ENCODE measurements around the gene COLEC12.

The COLEC12 gene

DNA sequence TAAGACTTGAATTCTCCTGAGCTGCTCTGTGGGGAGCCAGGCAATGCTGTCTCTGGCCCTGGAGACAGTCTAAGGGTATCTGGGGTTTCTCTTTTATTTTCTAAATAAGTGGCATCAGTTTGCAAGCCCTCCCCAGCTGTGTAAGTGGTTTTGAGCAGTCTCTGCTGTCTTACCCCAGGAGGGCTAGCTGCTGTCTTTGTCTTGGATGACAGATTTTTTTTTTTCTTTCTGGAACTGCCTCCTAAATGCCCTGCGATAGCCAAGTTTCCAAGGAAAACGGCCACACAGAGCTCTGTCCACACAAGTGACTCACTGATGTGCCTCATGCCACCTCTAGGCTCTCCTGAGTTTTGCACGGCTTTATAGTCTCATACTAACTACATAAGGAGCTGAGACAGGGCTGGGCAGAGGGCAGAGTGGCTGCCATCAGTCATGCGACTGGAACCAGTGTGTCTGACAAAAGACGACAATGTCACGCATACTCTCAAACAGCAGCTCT, 195.4 kb downstream of the COLEC12 start:
- no peak overlapping the region for H3K4ac ChIP-seq (ENCODE audit: low read depth in 1 of 2, low read length in 2 of 2)
- DNase-seq: no peak
- no peak overlapping the region for H2AK5ac ChIP-seq (ENCODE audit: low read length, severe bottlenecking)
- H3K4me3 ChIP-seq (ENCODE audit: insufficient read depth in 1 of 2, low read depth in 1 of 2, low read length in 2 of 2): no peak overlapping the region
- no peak overlapping the region for H3K18ac ChIP-seq (ENCODE audit: low read depth in 1 of 2, low read length in 2 of 2)
- H3K23ac ChIP-seq (ENCODE audit: low read length in 2 of 2): no peak overlapping the region
- peaks cover 9 to 15% of the 10 kb centered on the region in 2 experiments for H3K27me3 ChIP-seq (ENCODE audit: control insufficient read depth in 1 of 2, insufficient read depth in 1 of 2, low read length in 2 of 2)
- no peaks in the 10 kb centered on the region for H3K36me3 ChIP-seq (ENCODE audit: control insufficient read depth in 1 of 2, insufficient read depth in 2 of 2, low read depth in 1 of 2, low read length in 2 of 2)
- no peak overlapping the region for H3K9ac ChIP-seq (ENCODE audit: low read length)
- 77% methylated on average over 6 of the region's 6 CpGs for WGBS
- H3K4me2 ChIP-seq (ENCODE audit: low read length, poor library complexity, severe bottlenecking): no peak overlapping the region
- no peaks in the 10 kb centered on the region for H3K9me3 ChIP-seq (ENCODE audit: control insufficient read depth, low read length)
- H4K91ac ChIP-seq (ENCODE audit: low read length): no peak overlapping the region
- H2BK5ac ChIP-seq (ENCODE audit: low read depth, low read length, poor library complexity, severe bottlenecking): no peak overlapping the region
- H3K14ac ChIP-seq (ENCODE audit: low read length in 2 of 2): no peak overlapping the region
- no peak overlapping the region for H3K27ac ChIP-seq (ENCODE audit: low read length, poor library complexity, severe bottlenecking)
- no peak overlapping the region for H4K8ac ChIP-seq (ENCODE audit: low read length)
- no peak overlapping the region for H2BK15ac ChIP-seq (ENCODE audit: low read depth, poor library complexity, severe bottlenecking)
- H3K79me1 ChIP-seq (replicated peaks; ENCODE audit: low read length, poor library complexity, severe bottlenecking): no peaks in the 10 kb centered on the region
- H2AFZ ChIP-seq (ENCODE audit: low read depth, low read length): no peak overlapping the region
- peaks cover 1% of the 10 kb centered on the region for H3K4me1 ChIP-seq (ENCODE audit: control insufficient read depth, insufficient read depth, low read depth, low read length)
- H2BK12ac ChIP-seq (ENCODE audit: low read length in 2 of 2): no peak overlapping the region
- no peak overlapping the region for H2BK120ac ChIP-seq (ENCODE audit: low read depth, low read length)

GRCh38 chr18:303607-304006, 196.9 kb downstream of the COLEC12 start:
- Histone ChIP-seq H2BK5ac (ENCODE audit: low read depth, low read length, poor library complexity, severe bottlenecking) (no peak overlapping the region), H4K91ac (ENCODE audit: low read length) (no peak overlapping the region), H3K4me2 (ENCODE audit: low read length, poor library complexity, severe bottlenecking) (no peak overlapping the region), H2AK5ac (ENCODE audit: low read length, severe bottlenecking) (no peak overlapping the region), H3K9ac (ENCODE audit: low read length) (no peak overlapping the region), H3K23ac (ENCODE audit: low read length in 2 of 2) (no peak overlapping the region), H2AFZ (ENCODE audit: low read depth, low read length) (no peak overlapping the region), H3K27me3 (ENCODE audit: control insufficient read depth in 1 of 2, insufficient read depth in 1 of 2, low read length in 2 of 2) (peaks cover 9 to 15% of the 10 kb centered on the region in 2 experiments), H2BK12ac (ENCODE audit: low read length in 2 of 2) (no peak overlapping the region), H3K4ac (ENCODE audit: low read depth in 1 of 2, low read length in 2 of 2) (no peak overlapping the region), H3K4me3 (ENCODE audit: insufficient read depth in 1 of 2, low read depth in 1 of 2, low read length in 2 of 2) (no peak overlapping the region), H3K36me3 (ENCODE audit: control insufficient read depth in 1 of 2, insufficient read depth in 2 of 2, low read depth in 1 of 2, low read length in 2 of 2) (no peaks in the 10 kb centered on the region), H3K18ac (ENCODE audit: low read depth in 1 of 2, low read length in 2 of 2) (no peak overlapping the region), H3K9me3 (ENCODE audit: control insufficient read depth, low read length) (no peaks in the 10 kb centered on the region), H3K14ac (ENCODE audit: low read length in 2 of 2) (no peak overlapping the region), H3K79me1 (replicated peaks; ENCODE audit: low read length, poor library complexity, severe bottlenecking) (no peaks in the 10 kb centered on the region), H3K4me1 (ENCODE audit: control insufficient read depth, insufficient read depth, low read depth, low read length) (peaks cover 1% of the 10 kb centered on the region), H3K27ac (ENCODE audit: low read length, poor library complexity, severe bottlenecking) (no peak overlapping the region), H2BK120ac (ENCODE audit: low read depth, low read length) (no peak overlapping the region), H4K8ac (ENCODE audit: low read length) (no peak overlapping the region), H2BK15ac (ENCODE audit: low read depth, poor library complexity, severe bottlenecking) (no peak overlapping the region)
- no peak for DNase-seq
- 73% methylated on average over 1 of the region's 2 CpGs for WGBS

- Histone ChIP-seq H3K23ac (ENCODE audit: low read length in 2 of 2) (no peak overlapping the region), H2BK12ac (ENCODE audit: low read length in 2 of 2) (no peak overlapping the region), H2AFZ (ENCODE audit: low read depth, low read length) (no peak overlapping the region), H3K14ac (ENCODE audit: low read length in 2 of 2) (no peak overlapping the region), H2AK5ac (ENCODE audit: low read length, severe bottlenecking) (no peak overlapping the region), H2BK5ac (ENCODE audit: low read depth, low read length, poor library complexity, severe bottlenecking) (no peak overlapping the region), H3K27me3 (ENCODE audit: control insufficient read depth in 1 of 2, insufficient read depth in 1 of 2, low read length in 2 of 2) (peaks cover 9 to 15% of the 10 kb centered on the region in 2 experiments), H2BK120ac (ENCODE audit: low read depth, low read length) (no peak overlapping the region), H3K4me1 (ENCODE audit: control insufficient read depth, insufficient read depth, low read depth, low read length) (peaks cover 1% of the 10 kb centered on the region), H3K4me2 (ENCODE audit: low read length, poor library complexity, severe bottlenecking) (no peak overlapping the region), H3K9ac (ENCODE audit: low read length) (no peak overlapping the region), H3K18ac (ENCODE audit: low read depth in 1 of 2, low read length in 2 of 2) (no peak overlapping the region), H3K79me1 (replicated peaks; ENCODE audit: low read length, poor library complexity, severe bottlenecking) (no peaks in the 10 kb centered on the region), H3K36me3 (ENCODE audit: control insufficient read depth in 1 of 2, insufficient read depth in 2 of 2, low read depth in 1 of 2, low read length in 2 of 2) (no peaks in the 10 kb centered on the region), H4K91ac (ENCODE audit: low read length) (no peak overlapping the region), H3K4ac (ENCODE audit: low read depth in 1 of 2, low read length in 2 of 2) (no peak overlapping the region), H4K8ac (ENCODE audit: low read length) (no peak overlapping the region), H3K9me3 (ENCODE audit: control insufficient read depth, low read length) (no peaks in the 10 kb centered on the region), H3K27ac (ENCODE audit: low read length, poor library complexity, severe bottlenecking) (no peak overlapping the region), H3K4me3 (ENCODE audit: insufficient read depth in 1 of 2, low read depth in 1 of 2, low read length in 2 of 2) (no peak overlapping the region), H2BK15ac (ENCODE audit: low read depth, poor library complexity, severe bottlenecking) (no peak overlapping the region)
- WGBS: 100% methylated on average over 1 of the region's 1 CpG
- DNase-seq: no peak
These were observed 197.5 kb downstream of the COLEC12 start for GRCh38 chr18:303011-303410.

- DNase-seq: no peak
- Histone ChIP-seq H3K27ac (ENCODE audit: low read length, poor library complexity, severe bottlenecking) (no peak overlapping the region), H3K4me2 (ENCODE audit: low read length, poor library complexity, severe bottlenecking) (no peak overlapping the region), H2AFZ (ENCODE audit: low read depth, low read length) (no peak overlapping the region), H3K27me3 (ENCODE audit: control insufficient read depth in 1 of 2, insufficient read depth in 1 of 2, low read length in 2 of 2) (peaks cover 4 to 6% of the 10 kb centered on the region in 2 experiments), H3K36me3 (ENCODE audit: control insufficient read depth in 1 of 2, insufficient read depth in 2 of 2, low read depth in 1 of 2, low read length in 2 of 2) (no peaks in the 10 kb centered on the region), H3K14ac (ENCODE audit: low read length in 2 of 2) (no peak overlapping the region), H2BK15ac (ENCODE audit: low read depth, poor library complexity, severe bottlenecking) (no peak overlapping the region), H3K79me1 (replicated peaks; ENCODE audit: low read length, poor library complexity, severe bottlenecking) (no peaks in the 10 kb centered on the region), H3K23ac (ENCODE audit: low read length in 2 of 2) (peak overlapping the region in 1 of 2 experiments; percentile 34), H3K4me3 (ENCODE audit: insufficient read depth in 1 of 2, low read depth in 1 of 2, low read length in 2 of 2) (no peak overlapping the region), H3K9me3 (ENCODE audit: control insufficient read depth, low read length) (no peaks in the 10 kb centered on the region), H2BK12ac (ENCODE audit: low read length in 2 of 2) (no peak overlapping the region), H2AK5ac (ENCODE audit: low read length, severe bottlenecking) (no peak overlapping the region), H3K18ac (ENCODE audit: low read depth in 1 of 2, low read length in 2 of 2) (no peak overlapping the region), H3K4ac (ENCODE audit: low read depth in 1 of 2, low read length in 2 of 2) (no peak overlapping the region), H4K8ac (ENCODE audit: low read length) (no peak overlapping the region), H3K4me1 (ENCODE audit: control insufficient read depth, insufficient read depth, low read depth, low read length) (peaks cover 1% of the 10 kb centered on the region), H2BK120ac (ENCODE audit: low read depth, low read length) (no peak overlapping the region), H3K9ac (ENCODE audit: low read length) (no peak overlapping the region), H2BK5ac (ENCODE audit: low read depth, low read length, poor library complexity, severe bottlenecking) (no peak overlapping the region), H4K91ac (ENCODE audit: low read length) (no peak overlapping the region)
- 75% methylated on average over 4 of the region's 7 CpGs for WGBS
These were observed 198.4 kb downstream of the COLEC12 start for GRCh38 chr18:302097-302496.

Data from mesenchymal stem cell (in vitro differentiated cells and primary cell).